Spleen (tissue), 11 donors: ENCODE data around the gene PADI2. TPM values are rescaled to one million over a fixed set of nuclear protein-coding genes. Genes with fewer than 3 reads are reported as not detected.
A peak's percentile ranks its signal among the peaks of the same experiment; 100 is the strongest.

Source experiments
- DNase-seq: peaks from one replicate; pipeline ENCODE4 v3.0.0-alpha.2; 2020
- H3K27ac ChIP-seq, 8 donors: fragments of 200-600 bp; sonication (generic) in 7 of 8; 1 replicate in 4 of 8; 2 replicates in 4 of 8; pipeline versions ENCODE4 v1.5.0 to v1.8.0; 2016 to 2021; ENCODE audit warnings: inconsistent platforms in 4 of 8, mild to moderate bottlenecking in 4 of 8, moderate library complexity in 1 of 8
- H3K27me3 ChIP-seq, 7 donors: fragments of 200-600 bp; sonication (generic) in 6 of 7; replicated peaks in 1 of 7; 1 replicate in 4 of 7; 2 replicates in 3 of 7; pipeline versions ENCODE4 v1.5.0 to v1.8.0; 2016 to 2021; ENCODE audit warnings: inconsistent platforms in 3 of 7, mild to moderate bottlenecking in 1 of 7
- H3K36me3 ChIP-seq, 6 donors: fragments of 200-600 bp; sonication (generic) in 5 of 6; 1 replicate in 4 of 6; 2 replicates in 2 of 6; pipeline versions ENCODE4 v1.5.0 to v1.8.0; 2016 to 2021; ENCODE audit warnings: inconsistent platforms in 2 of 6
- H3K4me1 ChIP-seq, 6 donors: fragments of 200-600 bp; sonication (generic) in 5 of 6; 1 replicate in 3 of 6; 2 replicates in 3 of 6; pipeline versions ENCODE4 v1.5.0 to v1.8.0; 2016 to 2021; ENCODE audit warnings: inconsistent platforms in 3 of 6
- H3K4me3 ChIP-seq, 8 donors: fragments of 200-600 bp; sonication (generic) in 7 of 8; 1 replicate in 4 of 8; 2 replicates in 4 of 8; pipeline versions ENCODE4 v1.5.0 to v1.8.0; 2016 to 2021; ENCODE audit warnings: inconsistent platforms in 4 of 8, mild to moderate bottlenecking in 4 of 8, moderate library complexity in 2 of 8
- H3K9me3 ChIP-seq, 8 donors: fragments of 200-600 bp; sonication (generic) in 7 of 8; 1 replicate in 4 of 8; 2 replicates in 4 of 8; pipeline versions ENCODE4 v1.5.0 to v1.8.0; 2016 to 2021; ENCODE audit warnings: inconsistent platforms in 4 of 8
- POLR2A ChIP-seq, 3 donors: fragments of 450-650 bp; IDR thresholded peaks; one replicate each; pipeline ENCODE4 v1.5.1; 2017; ENCODE audit warnings: antibody characterized with exemption in 3 of 3, mild to moderate bottlenecking in 1 of 3
- POLR2AphosphoS5 ChIP-seq, 3 donors: sonication (generic); formaldehyde crosslinking; IDR thresholded peaks; one replicate each; pipeline ENCODE4 v1.5.1; 2017; ENCODE audit warnings: antibody characterized with exemption in 3 of 3
- WGBS, 5 donors: extraction: QIAGEN DNeasy Blood & Tissue Kit in 3 of 5; methylation state at CpG; one replicate each; pipeline versions ENCODE4 v1.1.5 to v1.1.7; 2013 to 2018; 5-methylcytosine and 5-hydroxymethylcytosine counted together
- intact Hi-C: fragments of 100-400 bp; cut with DNase I; formaldehyde crosslinking; loops from one replicate; pipeline ENCODE4 v1.15.0; 2023; ENCODE audit warnings: low total_unique reads
- polyA plus RNA-seq, 3 donors: library from polyadenylated mRNA; stranded (reverse); fragments of 200-250 nt; gene quantifications; one replicate each; pipeline ENCODE4 v1.2.1, GENCODE V29; 2013
- total RNA-seq, 7 donors: library from RNA; depleted of rRNA in 3 of 7; stranded (reverse); fragments of >200 nt in 3 of 7; fragmentation: NEBNext Ultra II Directional in 4 of 7; extraction: Animal tissue kit (Norgen Biotek cat#: 25700) in 4 of 7; gene quantifications; one replicate each; pipeline versions ENCODE4 v1.1.0 to v1.2.1, GENCODE V29; 2016 to 2021
- TF ChIP-seq, protein P1 (sequence below), 11 experiments: fragments of 200-600 bp in 7 of 11; fragments of 450-650 bp in 4 of 11; sonication (generic) in 4 of 11; IDR thresholded peaks in 8 of 11; conservative IDR thresholded peaks in 3 of 11; 1 replicate in 7 of 11; 2 replicates in 4 of 11; pipeline versions ENCODE4 v1.4.0 to v1.8.0; 2016 to 2021; ENCODE audit warnings: antibody characterized with exemption in 11 of 11, inconsistent platforms in 4 of 11, mild to moderate bottlenecking in 1 of 11
- donor health status: healthy with polysubstance abuse.
- donor health status: DM: no; HTN: no; CAD: no; lungs with moderate emphysema.
- donor health status: DM: no; HTN: no; CAD: no.
- donor health status: Bipolar disorder and iron deficiency.
- donor health status: healthy.
- donor health status: DM: no; HTN: no; CAD: no.
- donor health status: DM: yes; HTN: yes; CAD: no.

The PADI2 gene
- total and polyA plus RNA-seq, 10 donors: 0.50 to 63.6 (median 18.6) TPM

DNA sequence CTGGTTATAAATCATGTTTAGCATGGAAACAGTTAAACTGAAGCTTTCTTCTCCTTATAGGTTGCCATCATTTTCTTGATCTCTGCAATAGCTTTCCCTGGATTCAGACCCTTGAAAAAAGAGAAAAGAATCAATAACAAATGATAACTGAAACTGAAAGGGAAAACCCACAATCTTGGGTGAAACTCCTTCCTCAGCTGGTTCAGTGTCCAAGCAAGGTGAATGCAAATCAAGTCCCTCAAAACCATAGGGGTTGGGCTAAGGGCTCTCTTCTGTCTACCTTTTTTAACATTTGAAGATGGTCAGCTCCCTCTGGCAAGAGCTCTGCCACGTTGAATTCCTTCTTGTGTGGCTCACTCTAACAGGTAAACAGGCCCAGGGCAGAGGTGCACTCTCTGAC, 100.4 kb downstream of the PADI2 start:
- Histone ChIP-seq H3K4me1 (peaks cover 0 to 54% (median 19%) of the 10 kb centered on the region in 6 donors), H3K27ac (peak overlapping the region in 2 of 8 donors; percentile 29 to 49), H3K27me3 (no peaks in the 10 kb centered on the region), H3K36me3 (peaks cover 0 to 65% (median 64%) of the 10 kb centered on the region in 6 donors), H3K4me3 (no peak overlapping the region), H3K9me3 (no peaks in the 10 kb centered on the region)
- TF ChIP-seq POLR2A (IDR thresholded peaks at IDR 0.05): no peak
- TF ChIP-seq, protein P1, sequence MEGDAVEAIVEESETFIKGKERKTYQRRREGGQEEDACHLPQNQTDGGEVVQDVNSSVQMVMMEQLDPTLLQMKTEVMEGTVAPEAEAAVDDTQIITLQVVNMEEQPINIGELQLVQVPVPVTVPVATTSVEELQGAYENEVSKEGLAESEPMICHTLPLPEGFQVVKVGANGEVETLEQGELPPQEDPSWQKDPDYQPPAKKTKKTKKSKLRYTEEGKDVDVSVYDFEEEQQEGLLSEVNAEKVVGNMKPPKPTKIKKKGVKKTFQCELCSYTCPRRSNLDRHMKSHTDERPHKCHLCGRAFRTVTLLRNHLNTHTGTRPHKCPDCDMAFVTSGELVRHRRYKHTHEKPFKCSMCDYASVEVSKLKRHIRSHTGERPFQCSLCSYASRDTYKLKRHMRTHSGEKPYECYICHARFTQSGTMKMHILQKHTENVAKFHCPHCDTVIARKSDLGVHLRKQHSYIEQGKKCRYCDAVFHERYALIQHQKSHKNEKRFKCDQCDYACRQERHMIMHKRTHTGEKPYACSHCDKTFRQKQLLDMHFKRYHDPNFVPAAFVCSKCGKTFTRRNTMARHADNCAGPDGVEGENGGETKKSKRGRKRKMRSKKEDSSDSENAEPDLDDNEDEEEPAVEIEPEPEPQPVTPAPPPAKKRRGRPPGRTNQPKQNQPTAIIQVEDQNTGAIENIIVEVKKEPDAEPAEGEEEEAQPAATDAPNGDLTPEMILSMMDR (IDR thresholded peaks at IDR 0.05 in 8 of 11, conservative IDR thresholded peaks at IDR 0.05 in 3 of 11): no peak
- TF ChIP-seq POLR2AphosphoS5 (IDR thresholded peaks at IDR 0.05): no peak
- DNase-seq: no peak
- intact Hi-C loops: no loop called here
- WGBS, 5 donors: 54 to 65% (median 59%) methylated on average over 1 of the region's 1 CpG

- no peaks in the 10 kb centered on the region for H3K9me3 ChIP-seq
- DNase-seq: peak; percentile 6
- TF ChIP-seq POLR2AphosphoS5 (IDR thresholded peaks at IDR 0.05) (no peak), POLR2A (IDR thresholded peaks at IDR 0.05) (no peak)
- TF ChIP-seq, protein P1 (IDR thresholded peaks at IDR 0.05 in 8 of 11, conservative IDR thresholded peaks at IDR 0.05 in 3 of 11): no peak
- no peak overlapping the region for H3K4me3 ChIP-seq
- peaks cover 0 to 52% (median 50%) of the 10 kb centered on the region in 6 donors for H3K36me3 ChIP-seq
- intact Hi-C loops: no loop called here
- 88 to 95% (median 93%) methylated on average over 7 of the region's 7 CpGs for WGBS, 5 donors
- H3K27ac ChIP-seq: no peak overlapping the region
- peaks cover 2 to 54% (median 29%) of the 10 kb centered on the region in 6 donors for H3K4me1 ChIP-seq
- no peaks in the 10 kb centered on the region for H3K27me3 ChIP-seq
Observed at GRCh38 chr1:17017435-17017834, 101.8 kb downstream of the PADI2 start.

Other genes starting within 250 kb of the PADI2 start
- 1,000 to 10,000 TPM in 4 of 7 donors, under 1 TPM in 3; under 0.01 to 8,075 (median 6,234) TPM for gene RNU1-2, start 223.5 kb downstream of the PADI2 start, total RNA-seq
- gene RNU1-2, start 223.5 kb downstream of the PADI2 start, polyA plus RNA-seq: not detected
- gene CROCC, start 197.5 kb downstream of the PADI2 start, total RNA-seq: 10 to 100 TPM; 19.0 to 41.9 (median 31.0) TPM
- gene CROCC, start 197.5 kb downstream of the PADI2 start, polyA plus RNA-seq: 10 to 100 TPM; 14.5 to 55.4 (median 27.5) TPM
- 1 to 10 TPM in 3 of 7 donors, under 1 TPM in 1, not detected in 3; 0.77 to 2.7 (median 1.5) TPM for gene MFAP2, start 138.8 kb downstream of the PADI2 start, total RNA-seq
- gene MFAP2, start 138.8 kb downstream of the PADI2 start, polyA plus RNA-seq: 1 to 10 TPM in 2 of 3 donors, under 1 TPM in 1; 0.87 to 3.9 (median 1.2) TPM
- 10 to 100 TPM; 45.4 to 83.9 (median 69.5) TPM for gene ATP13A2, start 107.5 kb downstream of the PADI2 start, total RNA-seq
- gene ATP13A2, start 107.5 kb downstream of the PADI2 start, polyA plus RNA-seq: 10 to 100 TPM; 13.7 to 27.1 (median 18.9) TPM
- 100 to 1,000 TPM in 3 of 7 donors, 10 to 100 TPM in 4; 82.9 to 132 (median 84.0) TPM for gene SDHB, start 65.4 kb downstream of the PADI2 start, total RNA-seq
- gene SDHB, start 65.4 kb downstream of the PADI2 start, polyA plus RNA-seq: 10 to 100 TPM; 49.1 to 85.0 (median 75.4) TPM
- under 1 TPM in 3 of 7 donors, not detected in 4; 0.32 to 0.76 (median 0.46) TPM for gene PADI1, start 85.7 kb upstream of the PADI2 start, total RNA-seq
- gene PADI1, start 85.7 kb upstream of the PADI2 start, polyA plus RNA-seq: under 1 TPM; 0.03 to 0.29 (median 0.09) TPM
- gene PADI3, start 129.6 kb upstream of the PADI2 start, total RNA-seq: not detected
- gene PADI3, start 129.6 kb upstream of the PADI2 start, polyA plus RNA-seq: not detected
- gene PADI4, start 188.7 kb upstream of the PADI2 start, total RNA-seq: 100 to 1,000 TPM in 2 of 7 donors, 10 to 100 TPM in 5; 15.9 to 122 (median 45.0) TPM
- 1 to 10 TPM; 5.1 to 8.3 (median 8.3) TPM for gene PADI4, start 188.7 kb upstream of the PADI2 start, polyA plus RNA-seq